ENCODE measurements around the gene RFPL4AL1.

- no peak for TF ChIP-seq CTCF (IDR thresholded peaks at IDR 0.05)
- no peak for TF ChIP-seq POLR2A (IDR thresholded peaks at IDR 0.05)
Measured at GRCh38 chr19:55738302-55738701, 30.6 kb upstream of the RFPL4AL1 start, which contains the start of gene NLRP9.

Measured in lower leg skin (tissue), 3 donors.